ENCODE measurements around the gene PWWP2B. TPM values are rescaled to one million over a fixed set of nuclear protein-coding genes. Genes with fewer than 3 reads are reported as not detected.

Gene PWWP2B
- total and polyA plus RNA-seq, 2 experiments from 2014 or later, result 2.3 to 12.8 TPM

DNA sequence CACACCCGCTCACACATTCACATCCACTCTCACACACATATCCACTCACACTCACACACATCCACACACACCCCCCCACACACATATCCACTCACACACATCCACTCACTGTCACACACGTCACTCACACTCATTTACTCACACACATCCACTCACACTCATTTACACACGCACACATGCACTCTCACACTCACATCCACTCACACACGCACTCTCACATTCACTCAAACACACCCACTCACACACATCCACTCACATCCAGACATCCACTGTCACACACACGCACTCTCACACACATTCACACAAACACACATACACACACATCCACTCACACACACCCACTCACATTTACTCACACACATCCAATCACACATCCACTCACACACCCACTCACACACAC lies 18.3 kb downstream of the PWWP2B start:
- no peak for TF ChIP-seq CREB1 (CRISPR knock-in tag; IDR thresholded peaks at IDR 0.05; ENCODE audit: low read depth)
- TF ChIP-seq EZH2 (IDR thresholded peaks at IDR 0.05; ENCODE audit: low read depth, unreplicated experiment), result no peak
- Histone ChIP-seq H2AFZ (no peak overlapping the region), H3K27ac (ENCODE audit: low read depth) (no peak overlapping the region), H3K4me2 (no peak overlapping the region), H3K9me2 (ENCODE audit: insufficient read depth) (no peaks in the 10 kb centered on the region), H4K20me1 (replicated peaks; ENCODE audit: insufficient read depth) (no peaks in the 10 kb centered on the region), H3K36me3 (ENCODE audit: insufficient read depth) (no peaks in the 10 kb centered on the region), H3K4me1 (ENCODE audit: insufficient read depth) (peaks cover 15% of the 10 kb centered on the region), H3F3A (replicated peaks; ENCODE audit: low read depth) (0 out of 2 replicates have a peak, but pooled peaks cover 3% of the 10 kb centered on the region), H3K27me3 (ENCODE audit: insufficient read depth) (no peaks in the 10 kb centered on the region), H3K4me3 (no peak overlapping the region), H3K79me2 (replicated peaks; ENCODE audit: insufficient read depth) (no peaks in the 10 kb centered on the region)
- Mint-ChIP-seq H3K4me3 (no peak overlapping the region), H3K9me3 (no peaks in the 10 kb centered on the region), H3K36me3 (ENCODE audit: low read depth) (no peaks in the 10 kb centered on the region; the same call in 2 of the 3 replicates), H3K4me1 (peaks cover 41% of the 10 kb centered on the region), H3K27ac (0 out of 2 replicates have a peak overlapping the region, but pooled peaks have one; percentile 3), H3K27me3 (ENCODE audit: insufficient read depth, low read depth, poor library complexity) (peaks cover 13% of the 10 kb centered on the region)
- DNase-seq (ENCODE audit: low spot score) (no peak), ATAC-seq (no peak)

DNA sequence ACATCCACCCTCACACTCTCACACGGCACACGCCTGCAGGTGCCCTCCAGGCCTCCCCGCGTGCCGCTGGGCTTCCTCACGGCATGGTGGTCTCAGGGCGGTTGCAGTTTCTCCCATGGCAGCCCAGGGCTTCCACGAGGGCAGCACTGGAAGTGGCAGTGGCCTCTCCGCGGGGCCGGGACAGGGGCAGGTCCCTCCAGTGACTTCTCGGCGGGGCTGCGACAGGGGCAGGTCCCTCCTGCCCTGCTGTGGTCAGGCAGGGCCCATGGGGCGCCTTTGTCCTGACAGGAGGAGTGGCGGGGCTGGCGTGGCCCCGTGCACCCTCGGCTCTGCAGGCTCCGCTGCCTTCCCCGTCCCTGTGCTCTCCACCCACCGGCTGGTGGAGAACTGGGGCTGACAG lies 19.0 kb downstream of the PWWP2B start:
- H3F3A ChIP-seq (replicated peaks; ENCODE audit: low read depth), result 0 out of 2 replicates have a peak, but pooled peaks cover 3% of the 10 kb centered on the region
- no peaks in the 10 kb centered on the region for H4K20me1 ChIP-seq (replicated peaks; ENCODE audit: insufficient read depth)
- H3K27ac Mint-ChIP-seq, result no peak overlapping the region
- DNase-seq (ENCODE audit: low spot score) (no peak), ATAC-seq (no peak)
- no peaks in the 10 kb centered on the region; the same call in 2 of the 3 replicates for H3K36me3 Mint-ChIP-seq (ENCODE audit: low read depth)
- no peak overlapping the region for H3K4me3 ChIP-seq
- TF ChIP-seq, protein P1, sequence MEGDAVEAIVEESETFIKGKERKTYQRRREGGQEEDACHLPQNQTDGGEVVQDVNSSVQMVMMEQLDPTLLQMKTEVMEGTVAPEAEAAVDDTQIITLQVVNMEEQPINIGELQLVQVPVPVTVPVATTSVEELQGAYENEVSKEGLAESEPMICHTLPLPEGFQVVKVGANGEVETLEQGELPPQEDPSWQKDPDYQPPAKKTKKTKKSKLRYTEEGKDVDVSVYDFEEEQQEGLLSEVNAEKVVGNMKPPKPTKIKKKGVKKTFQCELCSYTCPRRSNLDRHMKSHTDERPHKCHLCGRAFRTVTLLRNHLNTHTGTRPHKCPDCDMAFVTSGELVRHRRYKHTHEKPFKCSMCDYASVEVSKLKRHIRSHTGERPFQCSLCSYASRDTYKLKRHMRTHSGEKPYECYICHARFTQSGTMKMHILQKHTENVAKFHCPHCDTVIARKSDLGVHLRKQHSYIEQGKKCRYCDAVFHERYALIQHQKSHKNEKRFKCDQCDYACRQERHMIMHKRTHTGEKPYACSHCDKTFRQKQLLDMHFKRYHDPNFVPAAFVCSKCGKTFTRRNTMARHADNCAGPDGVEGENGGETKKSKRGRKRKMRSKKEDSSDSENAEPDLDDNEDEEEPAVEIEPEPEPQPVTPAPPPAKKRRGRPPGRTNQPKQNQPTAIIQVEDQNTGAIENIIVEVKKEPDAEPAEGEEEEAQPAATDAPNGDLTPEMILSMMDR (conservative IDR thresholded peaks at IDR 0.05; ENCODE audit: low read depth in 2 of 2), result no peak
- TF ChIP-seq POLR2AphosphoS5 (IDR thresholded peaks at IDR 0.05; ENCODE audit: low read depth), result no peak
- TF ChIP-seq ZNF114 (CRISPR knock-in tag; IDR thresholded peaks at IDR 0.05), result no peak
- no peak for TF ChIP-seq NANOG (IDR thresholded peaks at IDR 0.05; ENCODE audit: borderline replicate concordance)
- no peak for TF ChIP-seq EZH2phosphoT487 (IDR thresholded peaks at IDR 0.05; ENCODE audit: unreplicated experiment)
- peaks cover 45% of the 10 kb centered on the region for H3K4me1 Mint-ChIP-seq
- H3K9me3 Mint-ChIP-seq, result no peaks in the 10 kb centered on the region
- peaks cover 13% of the 10 kb centered on the region for H3K27me3 Mint-ChIP-seq (ENCODE audit: insufficient read depth, low read depth, poor library complexity)
- peaks cover 15% of the 10 kb centered on the region for H3K4me1 ChIP-seq (ENCODE audit: insufficient read depth)
- no peak overlapping the region for H3K4me3 Mint-ChIP-seq
- no peaks in the 10 kb centered on the region for H3K9me2 ChIP-seq (ENCODE audit: insufficient read depth)
- no peak overlapping the region for H3K27ac ChIP-seq (ENCODE audit: low read depth)
- no peaks in the 10 kb centered on the region for H3K36me3 ChIP-seq (ENCODE audit: insufficient read depth)
- H2AFZ ChIP-seq, result no peak overlapping the region
- no peaks in the 10 kb centered on the region for H3K79me2 ChIP-seq (replicated peaks; ENCODE audit: insufficient read depth)
- no peaks in the 10 kb centered on the region for H3K27me3 ChIP-seq (ENCODE audit: insufficient read depth)
- no peak overlapping the region for H3K4me2 ChIP-seq

DNA sequence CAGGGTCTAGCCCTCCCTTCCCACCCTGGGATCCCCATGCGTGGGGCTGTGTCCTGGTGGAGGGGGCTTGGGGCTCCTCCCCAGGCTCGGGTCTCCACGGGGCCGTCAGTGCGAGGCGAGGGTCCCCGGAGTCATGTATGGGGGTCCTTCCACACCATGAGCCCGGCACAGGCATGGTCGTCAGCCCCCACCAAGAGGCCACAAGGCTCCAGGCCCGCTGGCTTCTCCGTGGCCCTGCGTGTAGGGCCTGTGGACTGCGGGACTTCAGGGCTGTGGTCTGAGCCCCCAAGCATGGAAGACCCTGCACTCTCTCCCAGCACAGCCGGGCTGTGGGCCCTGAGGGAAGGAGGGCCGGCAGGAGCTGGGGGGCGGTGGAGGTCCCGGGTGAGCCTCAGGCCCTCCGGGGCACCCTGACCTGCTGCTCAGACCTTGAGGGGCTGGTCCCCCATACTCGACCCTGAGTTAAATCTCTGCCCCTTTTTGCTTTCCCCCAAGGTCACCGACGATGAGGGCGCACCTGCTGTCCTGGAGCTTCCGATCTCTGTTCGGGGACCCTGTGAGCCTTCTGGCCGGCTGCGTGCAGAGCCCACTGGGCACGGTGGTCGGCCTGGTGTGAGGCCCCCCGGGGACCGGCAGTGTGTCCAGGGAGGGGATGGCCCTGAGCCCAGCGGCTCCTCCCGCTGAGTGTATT lies 19.7 kb downstream of the PWWP2B start:
- no peak overlapping the region for H3K4me2 ChIP-seq
- ATAC-seq (no peak), DNase-seq (ENCODE audit: low spot score) (no peak)
- no peaks in the 10 kb centered on the region for H3K27me3 ChIP-seq (ENCODE audit: insufficient read depth)
- no peaks in the 10 kb centered on the region for H3K36me3 ChIP-seq (ENCODE audit: insufficient read depth)
- no peaks in the 10 kb centered on the region for H3K9me2 ChIP-seq (ENCODE audit: insufficient read depth)
- no peak overlapping the region for H3K27ac Mint-ChIP-seq
- H3K4me3 Mint-ChIP-seq, result no peak overlapping the region
- H3K36me3 Mint-ChIP-seq (ENCODE audit: low read depth), result no peaks in the 10 kb centered on the region; the same call in 2 of the 3 replicates
- peaks cover 45% of the 10 kb centered on the region for H3K4me1 Mint-ChIP-seq
- H3K27me3 Mint-ChIP-seq (ENCODE audit: insufficient read depth, low read depth, poor library complexity), result peaks cover 13% of the 10 kb centered on the region
- H3F3A ChIP-seq (replicated peaks; ENCODE audit: low read depth), result 0 out of 2 replicates have a peak, but pooled peaks cover 3% of the 10 kb centered on the region
- no peaks in the 10 kb centered on the region for H4K20me1 ChIP-seq (replicated peaks; ENCODE audit: insufficient read depth)
- H3K27ac ChIP-seq (ENCODE audit: low read depth), result no peak overlapping the region
- no peaks in the 10 kb centered on the region for H3K9me3 Mint-ChIP-seq
- no peak overlapping the region for H2AFZ ChIP-seq
- H3K4me3 ChIP-seq, result no peak overlapping the region
- H3K79me2 ChIP-seq (replicated peaks; ENCODE audit: insufficient read depth), result no peaks in the 10 kb centered on the region
- peaks cover 15% of the 10 kb centered on the region for H3K4me1 ChIP-seq (ENCODE audit: insufficient read depth)
- TF ChIP-seq ZNF331 (CRISPR knock-in tag; IDR thresholded peaks at IDR 0.05; ENCODE audit: low read depth) (no peak), EZH2 (IDR thresholded peaks at IDR 0.05; ENCODE audit: low read depth, unreplicated experiment) (no peak), STAT1 (IDR thresholded peaks at IDR 0.05; ENCODE audit: unreplicated experiment) (no peak)
